ENCODE measurements around the gene ARID5A. TPM values are rescaled to one million over a fixed set of nuclear protein-coding genes. Genes with fewer than 3 reads are reported as not detected.

ARID5A gene
- total and polyA plus RNA-seq, 9 of the 15 experiments (the other 6 are each of a cell fraction or from before 2014, with no cell fraction given), result 0.14 to 12.5 (median 3.0) TPM

DNA sequence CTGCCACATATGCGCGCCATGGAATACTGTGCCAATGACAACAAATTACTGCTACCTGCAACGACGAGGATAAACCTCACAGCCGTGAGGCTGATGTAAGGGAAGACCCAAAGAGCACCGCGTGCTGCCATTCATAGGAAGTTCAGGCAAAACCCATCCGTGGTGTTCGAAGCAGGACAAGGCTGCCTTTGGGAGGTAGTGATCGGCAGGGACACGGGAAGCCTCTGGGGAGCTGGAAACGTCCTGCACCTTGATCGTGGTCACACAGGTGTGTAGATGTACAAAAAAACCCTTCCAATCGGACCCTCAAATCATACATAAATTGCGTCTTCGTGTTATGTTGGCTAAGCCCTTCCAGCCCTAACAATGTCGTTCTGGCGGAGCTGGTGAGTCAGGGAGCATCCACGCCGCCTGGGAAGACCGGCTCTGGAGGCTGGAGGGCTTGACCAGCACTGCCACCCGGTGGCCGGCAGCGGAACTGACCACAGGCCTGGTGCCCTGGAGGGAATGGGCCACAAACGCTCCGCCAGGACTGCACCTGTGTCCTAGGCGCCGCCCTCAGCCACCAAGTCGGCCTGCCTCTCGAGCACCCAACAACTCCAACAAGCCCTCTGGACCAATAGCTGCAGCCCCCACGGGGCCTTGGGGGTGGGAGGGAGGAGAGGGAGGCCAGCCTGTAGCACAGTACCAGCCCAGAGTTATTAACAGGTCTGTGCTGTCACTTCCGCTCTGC, 27.3 kb upstream of the ARID5A start (continued):
- TF ChIP-seq ZNF263 (CRISPR knock-in tag; IDR thresholded peaks at IDR 0.05; ENCODE audit: borderline replicate concordance), result peak; percentile 49; the same call in 1 of the 2 replicates
- TF ChIP-seq PRDM10 (IDR thresholded peaks at IDR 0.05; ENCODE audit: partially characterized antibody), result no peak
- TF ChIP-seq FOXO4 (CRISPR knock-in tag; IDR thresholded peaks at IDR 0.05), result no peak
- TF ChIP-seq SRSF9 (IDR thresholded peaks at IDR 0.05; ENCODE audit: borderline replicate concordance, low read depth, low read length), result no peak
- TF ChIP-seq SMAD3 (CRISPR knock-in tag; conservative IDR thresholded peaks at IDR 0.05), result no peak
- no peak for TF ChIP-seq BCL6 (CRISPR knock-in tag; IDR thresholded peaks at IDR 0.05)
- no peak for TF ChIP-seq SAFB2 (IDR thresholded peaks at IDR 0.05; ENCODE audit: borderline replicate concordance, low read depth, low read length, severe bottlenecking)
- TF ChIP-seq FIP1L1 (IDR thresholded peaks at IDR 0.05; ENCODE audit: low read depth, low read length, poor library complexity, severe bottlenecking), result no peak
- TF ChIP-seq UBTF (IDR thresholded peaks at IDR 0.05; ENCODE audit: borderline replicate concordance in 1 of 2, low read depth in 2 of 2, low read length in 2 of 2), result 0 out of 4 replicates have a peak, but pooled peaks of 1 of the 2 experiments have one; percentile 31
- TF ChIP-seq TFAP4 (CRISPR knock-in tag; IDR thresholded peaks at IDR 0.05; ENCODE audit: borderline replicate concordance), result peak; percentile 18; the same call in 1 of the 2 replicates
- TF ChIP-seq RBM25 (IDR thresholded peaks at IDR 0.05; ENCODE audit: low read depth, low read length, severe bottlenecking), result no peak
- no peak for TF ChIP-seq ZNF740 (CRISPR knock-in tag; IDR thresholded peaks at IDR 0.05)
- TF ChIP-seq ZNF740 (tag; IDR thresholded peaks at IDR 0.05), result no peak
- no peak for TF ChIP-seq ZBTB34 (CRISPR knock-in tag; IDR thresholded peaks at IDR 0.05)
